GM19452 (cell line): ENCODE data around the gene AHRR.
"Not testable (repeated sequence)": the region's sequence is repeated elsewhere in the genome, so short reads cannot be mapped to it uniquely, and the experiment has no call there.

Experiments
- ATAC-seq: cut with Tn5 transposase; IDR thresholded peaks from one replicate; pipeline ENCODE4 v1.9.1; 2021; ENCODE audit not compliant: unreplicated experiment

AHRR gene

GRCh38 chr5:470961-471749, 149.6 kb downstream of the AHRR start:
- ATAC-seq = no peak

DNA sequence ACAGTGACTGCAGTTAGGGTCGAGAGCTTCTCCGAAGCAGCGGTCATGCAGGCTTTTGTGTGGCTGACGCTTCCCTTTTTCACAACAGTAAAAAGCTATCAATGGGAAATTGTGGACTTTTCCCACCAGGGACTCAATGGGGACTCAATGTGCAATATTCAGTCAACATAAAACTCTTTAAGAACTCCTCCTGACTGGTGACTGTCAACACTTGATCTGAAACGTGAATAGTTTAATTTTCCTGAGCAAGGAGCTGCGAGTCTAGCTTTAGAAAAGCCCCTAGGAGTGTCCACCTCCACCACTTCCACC, 150.2 kb downstream of the AHRR start:
- no peak for ATAC-seq

GRCh38 chr5:472076-472655, 150.7 kb downstream of the AHRR start:
- ATAC-seq = peak; percentile 10

DNA sequence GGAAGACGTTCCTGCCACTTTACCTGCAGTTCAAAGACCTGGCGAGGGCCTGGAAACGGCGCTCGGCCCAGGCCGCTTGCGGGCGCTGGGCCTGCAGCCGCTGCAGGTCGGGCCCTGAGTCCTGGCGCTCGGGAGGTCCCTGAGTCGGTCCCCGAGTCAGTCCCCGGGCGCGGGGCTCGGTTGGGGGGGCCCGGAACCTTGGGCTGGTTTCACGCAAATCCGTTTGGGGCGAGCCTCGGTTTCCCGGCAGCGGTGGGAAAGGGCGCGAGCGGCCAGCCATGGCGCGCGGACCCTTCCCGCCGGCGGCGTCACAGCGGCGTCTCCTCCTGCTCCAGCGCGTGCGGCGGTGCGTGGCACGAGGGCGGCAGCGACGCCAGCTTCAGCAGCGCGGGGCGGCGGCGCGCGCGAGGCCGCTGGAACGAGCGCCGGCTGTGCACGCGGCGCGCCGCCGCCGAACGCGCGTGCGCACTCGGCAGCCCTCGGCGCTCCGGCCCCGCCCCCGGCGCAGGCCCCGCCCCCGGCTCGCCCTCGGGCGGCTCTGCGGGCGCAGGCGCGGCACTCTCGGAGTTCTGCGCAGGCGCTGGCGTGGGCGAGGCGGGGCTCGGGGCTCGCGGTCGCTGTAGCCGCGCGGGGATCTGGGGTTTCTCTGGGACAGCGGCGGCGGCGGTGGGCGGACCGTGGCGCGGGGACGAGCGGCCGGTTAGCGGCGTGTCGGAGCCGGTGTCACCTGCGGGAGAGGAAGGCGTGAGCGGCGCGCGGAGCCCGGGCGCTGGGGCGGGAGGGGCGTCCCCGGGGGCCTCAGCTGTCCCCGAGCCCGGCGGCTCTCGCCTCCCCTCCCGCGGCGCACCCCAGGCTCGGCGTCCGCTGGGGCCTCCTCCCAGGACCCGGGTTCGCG, 151.4 kb downstream of the AHRR start:
- peak; percentile 77 for ATAC-seq

- peak; percentile 13 for ATAC-seq
Measured at GRCh38 chr5:473551-474192, 152.2 kb downstream of the AHRR start.

- not testable (repeated sequence) for ATAC-seq
Measured at GRCh38 chr5:474232-474839, 152.8 kb downstream of the AHRR start.

DNA sequence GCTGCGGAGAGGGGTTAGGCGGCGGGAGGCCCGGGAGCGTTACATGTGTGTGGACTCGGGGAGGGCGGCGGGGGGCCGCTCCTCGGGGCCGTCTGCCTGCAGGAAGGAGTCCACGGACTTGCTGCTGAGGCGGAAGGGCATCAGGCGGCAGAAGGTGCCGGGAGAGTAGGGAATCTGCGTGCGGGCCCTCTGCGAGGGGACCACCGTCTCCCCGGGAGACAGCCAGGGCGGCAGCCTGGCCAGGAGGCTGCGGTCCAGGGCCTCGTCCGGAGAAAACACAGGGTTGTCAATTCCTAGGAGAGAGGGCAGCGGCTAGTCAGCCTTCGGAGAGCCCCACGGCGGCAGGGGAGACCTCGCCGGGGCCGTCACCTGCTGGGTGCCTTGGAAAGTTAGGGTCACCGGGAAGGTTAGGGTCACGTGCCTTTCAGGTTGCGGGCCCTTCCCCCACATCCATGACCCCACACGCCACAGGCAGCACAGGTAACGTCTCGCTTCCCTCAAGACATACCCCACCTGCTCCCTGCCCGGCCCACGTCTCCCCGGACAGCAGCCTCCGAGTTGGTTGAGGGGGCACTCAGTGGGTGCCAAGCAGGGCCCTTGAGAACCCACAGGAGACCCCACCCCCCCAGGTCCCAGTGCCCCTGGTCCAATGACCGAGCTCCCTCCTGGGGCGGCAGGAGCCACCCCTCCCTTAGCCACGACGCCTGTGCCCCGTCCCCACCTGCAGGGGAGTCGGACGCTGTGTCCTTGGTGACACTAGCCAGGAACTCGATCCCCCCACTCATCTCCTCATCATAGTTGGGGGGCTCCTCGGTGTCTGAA, 153.5 kb downstream of the AHRR start:
- no peak for ATAC-seq

DNA sequence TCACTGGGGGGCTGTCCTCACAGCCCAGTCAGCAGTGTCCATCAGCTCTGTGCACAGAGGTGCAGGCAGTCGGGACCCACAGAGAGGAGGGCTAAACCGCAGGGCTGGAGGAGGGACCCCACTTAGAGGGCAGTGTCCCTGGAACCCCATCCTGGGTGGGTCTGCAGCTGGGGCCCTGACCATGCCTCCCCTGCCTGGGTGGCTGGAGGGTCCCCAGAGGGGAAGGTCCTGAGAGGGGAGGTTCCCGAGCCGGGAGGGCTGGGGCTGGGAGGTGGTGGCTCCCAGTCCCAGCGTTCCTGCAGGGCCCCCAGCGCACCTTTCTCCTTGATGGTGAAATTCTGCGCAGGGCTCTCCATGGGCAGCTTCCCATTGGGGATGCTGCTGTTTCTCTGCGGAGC, 154.2 kb downstream of the AHRR start:
- no peak for ATAC-seq

DNA sequence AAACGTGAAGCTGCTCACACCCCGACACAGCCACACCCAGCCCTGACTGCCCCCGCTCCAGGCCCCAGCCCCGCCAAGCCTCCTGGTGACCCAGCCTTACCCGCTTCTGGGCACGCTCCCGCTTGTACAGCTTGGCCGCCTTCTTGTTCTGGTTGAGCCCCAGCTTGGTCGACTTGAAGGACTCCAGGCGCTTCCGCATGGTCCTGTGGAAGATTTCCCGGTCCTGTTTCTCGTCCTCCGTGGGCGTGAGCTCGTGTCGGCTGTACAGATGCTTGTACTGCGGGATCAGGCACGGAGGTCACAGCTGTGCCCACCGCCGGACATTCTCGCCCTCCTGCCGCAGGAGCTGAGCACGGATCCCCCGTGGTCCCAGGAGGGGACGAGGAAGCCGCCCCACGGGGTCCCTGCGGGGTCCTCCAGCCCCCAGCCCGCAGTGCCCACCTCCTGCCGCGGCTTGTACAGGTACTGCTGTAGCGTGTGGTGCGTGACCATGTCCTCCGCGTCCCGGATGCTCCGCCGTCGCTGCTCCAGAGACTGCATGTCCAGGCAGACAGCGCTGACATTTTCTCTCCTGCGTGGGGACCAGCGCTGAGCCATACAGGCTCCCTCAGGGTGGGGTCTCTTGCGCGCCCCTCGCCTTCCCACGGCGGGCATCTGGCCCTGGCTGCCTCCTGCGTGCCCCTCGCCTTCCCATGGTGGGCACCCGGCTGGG, 154.7 kb downstream of the AHRR start:
- ATAC-seq = no peak

GRCh38 chr5:476814-477175, 155.3 kb downstream of the AHRR start:
- ATAC-seq = no peak

GRCh38 chr5:477247-477646, 155.7 kb downstream of the AHRR start:
- no peak for ATAC-seq

GRCh38 chr5:477871-478270, 156.4 kb downstream of the AHRR start:
- ATAC-seq = no peak

GRCh38 chr5:478369-478981, 157.0 kb downstream of the AHRR start:
- ATAC-seq = no peak

DNA sequence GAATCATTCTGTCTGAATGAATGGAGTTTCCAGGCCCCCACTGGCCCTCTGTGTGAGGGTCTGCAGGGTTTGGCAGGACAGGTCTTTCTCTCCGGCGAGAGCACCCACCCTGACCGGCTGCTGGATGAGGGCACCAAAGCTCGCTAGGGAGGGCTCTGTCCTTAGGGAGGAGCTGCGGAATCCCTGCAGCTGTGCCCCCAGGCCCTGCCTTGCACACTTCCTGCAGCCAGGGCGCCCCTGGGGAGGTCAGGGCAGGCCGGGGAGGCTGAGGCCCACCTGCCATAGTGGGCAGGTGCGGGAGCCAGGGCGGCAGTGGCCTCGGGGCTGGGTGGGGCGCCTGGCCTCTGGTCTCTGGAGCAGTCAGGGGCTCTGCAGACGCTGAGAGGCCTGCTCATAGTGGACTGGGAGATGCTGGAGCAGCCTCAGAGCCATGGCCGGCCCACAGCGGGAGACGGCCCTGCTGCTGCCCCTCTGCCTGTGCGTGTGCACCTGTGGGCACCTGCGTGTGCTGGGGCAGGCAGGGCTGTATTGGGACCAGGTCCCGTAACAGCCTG, 157.5 kb downstream of the AHRR start:
- no peak for ATAC-seq

GRCh38 chr5:479566-480319, 158.2 kb downstream of the AHRR start:
- no peak for ATAC-seq

DNA sequence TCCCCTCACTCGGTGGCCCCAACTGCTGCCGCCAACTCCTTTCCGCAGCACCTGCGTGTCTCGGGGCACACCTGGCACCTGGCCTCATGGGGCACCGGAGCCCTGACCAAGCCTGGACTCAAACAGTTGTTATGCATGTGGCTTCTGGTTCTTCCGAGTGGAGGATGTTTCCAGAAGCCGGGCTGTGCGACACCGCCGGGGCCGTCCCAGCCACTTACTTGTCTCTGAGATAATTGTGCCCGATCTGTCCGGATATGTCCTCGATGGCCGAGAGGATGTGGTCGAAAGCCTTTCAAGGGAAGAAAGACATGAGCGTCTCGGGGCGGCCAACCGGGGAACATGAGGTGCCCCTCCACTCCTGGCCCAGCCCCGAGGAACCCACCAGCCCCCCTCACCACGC, 159.8 kb downstream of the AHRR start:
- no peak for ATAC-seq

GRCh38 chr5:482021-482420, 160.5 kb downstream of the AHRR start:
- no peak for ATAC-seq

DNA sequence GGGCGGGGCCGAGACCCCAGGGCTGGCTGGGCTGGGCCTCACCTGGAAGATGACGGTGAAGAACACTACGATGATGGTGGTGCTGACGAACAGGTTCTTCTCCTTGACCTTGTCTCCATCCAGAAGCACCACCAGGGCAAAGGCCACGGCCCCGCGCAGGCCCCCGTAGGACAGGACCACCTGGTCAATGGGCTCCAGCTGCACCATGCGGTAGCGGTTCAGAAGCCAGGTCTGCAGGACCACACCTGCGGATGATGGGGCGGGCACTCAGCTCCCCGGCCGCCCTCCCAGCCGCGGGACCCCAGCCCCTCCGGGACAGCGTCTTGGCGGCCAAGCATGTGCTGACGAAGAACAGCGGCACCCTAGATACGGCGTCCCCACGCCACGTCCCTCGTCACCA, 161.0 kb downstream of the AHRR start:
- ATAC-seq = no peak
